GM18508 (cell line): ENCODE results near the gene RMP24.
A peak's percentile ranks its signal among the peaks of the same experiment; 100 is the strongest.

Experiments
- ATAC-seq: cut with Tn5 transposase; IDR thresholded peaks from one replicate; pipeline ENCODE4 v1.9.1; 2021; ENCODE audit warnings: moderate number of reproducible peaks; ENCODE audit not compliant: insufficient read depth, unreplicated experiment

Gene RMP24

GRCh38 chr18:35972197-35973000 lies at the start of gene RMP24:
Gene RMP24 (plus strand): TSS chr18:35972679.
- peak; percentile 80 for ATAC-seq

- ATAC-seq = no peak
Measured at GRCh38 chr18:35923939-35924684, 48.4 kb upstream of the RMP24 start.

GRCh38 chr18:35926884-35927283 lies 45.6 kb upstream of the RMP24 start:
- no peak for ATAC-seq

GRCh38 chr18:35927430-35927829 lies 45.0 kb upstream of the RMP24 start:
- ATAC-seq = no peak

GRCh38 chr18:35933982-35934381 lies 38.5 kb upstream of the RMP24 start:
- ATAC-seq = no peak

GRCh38 chr18:35934891-35935290 lies 37.6 kb upstream of the RMP24 start:
- no peak for ATAC-seq

- no peak for ATAC-seq
Measured at GRCh38 chr18:35935805-35936204, 36.7 kb upstream of the RMP24 start.

GRCh38 chr18:35936951-35937350 lies 35.5 kb upstream of the RMP24 start:
- ATAC-seq = no peak

- no peak for ATAC-seq
Measured at GRCh38 chr18:35938158-35938557, 34.3 kb upstream of the RMP24 start.

- no peak for ATAC-seq
Measured at GRCh38 chr18:35938562-35938961, 33.9 kb upstream of the RMP24 start.

GRCh38 chr18:35939138-35939537 lies 33.3 kb upstream of the RMP24 start:
- no peak for ATAC-seq

- ATAC-seq = no peak
Measured at GRCh38 chr18:35941299-35941698, 31.2 kb upstream of the RMP24 start.

GRCh38 chr18:35942133-35942532 lies 30.3 kb upstream of the RMP24 start:
- ATAC-seq = no peak

- ATAC-seq = no peak
Measured at GRCh38 chr18:35942661-35943060, 29.8 kb upstream of the RMP24 start.

GRCh38 chr18:35948080-35948479 lies 24.4 kb upstream of the RMP24 start:
- no peak for ATAC-seq

GRCh38 chr18:35949090-35949489 lies 23.4 kb upstream of the RMP24 start:
- no peak for ATAC-seq

- ATAC-seq = no peak
Measured at GRCh38 chr18:35949903-35950627, 22.4 kb upstream of the RMP24 start.

GRCh38 chr18:35950628-35950982 lies 21.9 kb upstream of the RMP24 start:
- no peak for ATAC-seq

GRCh38 chr18:35953688-35954087 lies 18.8 kb upstream of the RMP24 start:
- ATAC-seq = peak; percentile 66

- ATAC-seq = no peak
Measured at GRCh38 chr18:35956226-35956625, 16.3 kb upstream of the RMP24 start.

- ATAC-seq = no peak
Measured at GRCh38 chr18:35962320-35962719, 10.2 kb upstream of the RMP24 start.
